ENCODE measurements around the gene CETN1.

- TF ChIP-seq CTCF (IDR thresholded peaks at IDR 0.05; ENCODE audit: low read depth, low read length) (no peak), EZH2phosphoT487 (IDR thresholded peaks at IDR 0.05; ENCODE audit: low read depth) (no peak)
These were observed 7.3 kb upstream of the CETN1 start for GRCh38 chr18:572831-573289.
